ENCODE results near the gene FSTL4. TPM values are rescaled to one million over a fixed set of nuclear protein-coding genes. Genes with fewer than 3 reads are reported as not detected.

FSTL4 gene
- total and polyA plus RNA-seq, 2 experiments from 2014 or later = 1.4 to 2.8 TPM

GRCh38 chr5:133559960-133560359, 52.4 kb downstream of the FSTL4 start:
- Histone ChIP-seq H3K9me2 (ENCODE audit: insufficient read depth) (0 out of 2 replicates have a peak, but pooled peaks cover 7% of the 10 kb centered on the region), H3K36me3 (ENCODE audit: insufficient read depth) (no peaks in the 10 kb centered on the region), H3K4me1 (ENCODE audit: insufficient read depth) (no peaks in the 10 kb centered on the region), H3K27ac (ENCODE audit: low read depth) (no peak overlapping the region), H3K79me2 (replicated peaks; ENCODE audit: insufficient read depth) (no peaks in the 10 kb centered on the region), H4K20me1 (replicated peaks; ENCODE audit: insufficient read depth) (no peaks in the 10 kb centered on the region; the same call in 1 of the 2 replicates), H2AFZ (no peak overlapping the region), H3K4me2 (no peak overlapping the region), H3F3A (replicated peaks; ENCODE audit: low read depth) (no peaks in the 10 kb centered on the region), H3K27me3 (ENCODE audit: insufficient read depth) (no peaks in the 10 kb centered on the region), H3K4me3 (no peak overlapping the region)
- ATAC-seq (no peak), DNase-seq (ENCODE audit: low spot score) (no peak)
- Mint-ChIP-seq H3K36me3 (ENCODE audit: low read depth) (no peaks in the 10 kb centered on the region), H3K27ac (no peak overlapping the region), H3K4me3 (no peak overlapping the region), H3K9me3 (no peaks in the 10 kb centered on the region; the same call in 2 of the 3 replicates), H3K27me3 (ENCODE audit: insufficient read depth, low read depth, poor library complexity) (peaks cover 2% of the 10 kb centered on the region), H3K4me1 (peaks cover 14% of the 10 kb centered on the region; the same call in 2 of the 3 replicates)
- TF ChIP-seq STAT1 (IDR thresholded peaks at IDR 0.05; ENCODE audit: unreplicated experiment) (no peak), ETS1 (IDR thresholded peaks at IDR 0.05) (no peak), CTCF (conservative IDR thresholded peaks at IDR 0.05; ENCODE audit: low read depth in 2 of 2) (no peak), ZNF331 (CRISPR knock-in tag; IDR thresholded peaks at IDR 0.05; ENCODE audit: low read depth) (no peak), ZNF114 (CRISPR knock-in tag; IDR thresholded peaks at IDR 0.05) (no peak), POLR2AphosphoS5 (IDR thresholded peaks at IDR 0.05; ENCODE audit: low read depth) (no peak), REST (IDR thresholded peaks at IDR 0.05; ENCODE audit: unreplicated experiment) (no peak), JUNB (IDR thresholded peaks at IDR 0.05; ENCODE audit: unreplicated experiment) (no peak), NANOG (IDR thresholded peaks at IDR 0.05; ENCODE audit: borderline replicate concordance) (no peak), EZH2 (IDR thresholded peaks at IDR 0.05; ENCODE audit: low read depth, unreplicated experiment) (no peak), EZH2phosphoT487 (IDR thresholded peaks at IDR 0.05; ENCODE audit: unreplicated experiment) (no peak)
